K562 (cell line): ENCODE results near the gene SLC10A3. TPM values are rescaled to one million over a fixed set of nuclear protein-coding genes. Genes with fewer than 3 reads are reported as not detected.

ENCODE experiments used
- CBX8 ChIP-seq: fragments of 200-600 bp; sonication (generic); IDR thresholded peaks from 2 replicates; pipeline ENCODE4 v1.6.1; 2012; ENCODE audit warnings: borderline replicate concordance, mixed run types, low read depth, mild to moderate bottlenecking, moderate library complexity, mixed read lengths, low read length, control low read depth, inconsistent platforms; ENCODE audit not compliant: poor library complexity, severe bottlenecking; ENCODE audit errors: extremely low read depth
- HIVEP1 ChIP-seq: fragments of 250-450 bp; sonication (Bioruptor Pico); IDR thresholded peaks from 2 replicates; pipeline ENCODE4 v1.4.0; 2020; ENCODE audit warnings: mild to moderate bottlenecking
- KDM4B ChIP-seq, 2 experiments: fragments of 450-650 bp in 1 of 2; sonication (generic) in 1 of 2; IDR thresholded peaks; 2 replicates each; pipeline ENCODE4 v1.6.1; 2016 to 2017; ENCODE audit warnings: borderline replicate concordance in 2 of 2, antibody characterized with exemption in 1 of 2, low read depth in 1 of 2, mild to moderate bottlenecking in 1 of 2
- MTF1 ChIP-seq: fragments of 250-450 bp; sonication (Bioruptor Pico); IDR thresholded peaks from 2 replicates; pipeline ENCODE4 v1.9.0; 2021; ENCODE audit warnings: moderate library complexity, mild to moderate bottlenecking, inconsistent platforms, borderline replicate concordance
- MYC ChIP-seq, 2 experiments: fragments of 250-450 bp in 1 of 2; sonication (Bioruptor Pico) in 1 of 2; IDR thresholded peaks; 2 replicates each; pipeline versions ENCODE4 v1.5.1 to v1.6.1; 2012 to 2021; ENCODE audit warnings: low read depth in 2 of 2, borderline replicate concordance in 1 of 2, improper control_type of control experiment in 1 of 2, low read length in 1 of 2, mild to moderate bottlenecking in 1 of 2, moderate library complexity in 1 of 2
- PTBP1 ChIP-seq: fragments of 200-400 bp; formaldehyde crosslinking; IDR thresholded peaks from 2 replicates; pipeline ENCODE4 v1.6.1; 2017; ENCODE audit warnings: low read depth, low read length
- RBBP5 ChIP-seq: fragments of 200-600 bp; sonication (generic); IDR thresholded peaks from 2 replicates; pipeline ENCODE4 v1.6.1; 2012; ENCODE audit warnings: borderline replicate concordance, mild to moderate bottlenecking, low read length, control low read depth, inconsistent platforms; ENCODE audit not compliant: insufficient read depth, poor library complexity, severe bottlenecking
- RBM17 ChIP-seq: fragments of 200-400 bp; formaldehyde crosslinking; IDR thresholded peaks from 2 replicates; pipeline ENCODE4 v1.6.1; 2017; ENCODE audit warnings: low read depth, mild to moderate bottlenecking, low read length, borderline replicate concordance
- SAP30 ChIP-seq: fragments of 200-600 bp; sonication (generic); IDR thresholded peaks from 2 replicates; pipeline ENCODE4 v1.6.1; 2012; ENCODE audit warnings: borderline replicate concordance, low read depth, mild to moderate bottlenecking, moderate library complexity, low read length, control low read depth, inconsistent platforms; ENCODE audit not compliant: insufficient read depth, poor library complexity, severe bottlenecking
- ZNF165 ChIP-seq: fragments of 250-450 bp; sonication (Bioruptor Pico); IDR thresholded peaks from 2 replicates; pipeline ENCODE4 v1.4.0; 2020; ENCODE audit warnings: borderline replicate concordance
- ZNF263 ChIP-seq: sonication (generic); formaldehyde crosslinking; IDR thresholded peaks from 2 replicates; pipeline ENCODE4 v1.8.0; 2022; ENCODE audit warnings: mild to moderate bottlenecking, missing genetic modification reagents, borderline replicate concordance
- polyA plus RNA-seq, 8 experiments: library from polyadenylated mRNA; depleted of rRNA in 4 of 8; stranded (reverse) in 5 of 8; unstranded in 3 of 8; fragments of >200 nt; fragmentation: Nextera tagmentation in 2 of 8; fragmentation: Illumina TruSeq in 1 of 8; extraction: Ambion mirVana in 2 of 8; extraction: Trizol in 1 of 8; gene quantifications; 2 replicates each; pipeline versions ENCODE4 v1.2.1 to v1.2.3, GENCODE V29; 2011 to 2014; ENCODE audit warnings: inconsistent platforms in 1 of 8, missing spikeins in 1 of 8
- total RNA-seq, 7 experiments: library from RNA; depleted of rRNA in 6 of 7; stranded (reverse); fragments of >200 nt in 6 of 7; fragmentation: Illumina TruSeq in 2 of 7; extraction: Trizol in 2 of 7; gene quantifications; 2 replicates each; pipeline versions ENCODE4 v1.2.1 to v1.2.3, GENCODE V29; 2011 to 2021; ENCODE audit warnings: low replicate concordance in 1 of 7
- TF ChIP-seq, protein P1 (sequence below), 2 experiments: fragments of 450-650 bp; IDR thresholded peaks; 2 replicates each; pipeline ENCODE4 v1.6.1; 2016
- TF ChIP-seq, protein P2 (sequence below): fragments of 450-650 bp; IDR thresholded peaks from 2 replicates; pipeline ENCODE4 v1.6.1; 2014; ENCODE audit warnings: low read depth, mild to moderate bottlenecking, moderate library complexity, borderline replicate concordance
- TF ChIP-seq, protein P3 (sequence below): sonication (generic); formaldehyde crosslinking; IDR thresholded peaks from 2 replicates; pipeline ENCODE4 v1.8.1; 2023; ENCODE audit warnings: mild to moderate bottlenecking, missing genetic modification reagents
- TF ChIP-seq, protein P4 (sequence below): IDR thresholded peaks from 2 replicates; pipeline ENCODE4 v1.6.1; 2016; ENCODE audit warnings: missing genetic modification characterization, missing compliant biosample characterization

The SLC10A3 gene
- total and polyA plus RNA-seq, 9 of the 15 experiments (the other 6 are each of a cell fraction or from before 2014, with no cell fraction given): 5.2 to 30.6 (median 16.7) TPM

DNA sequence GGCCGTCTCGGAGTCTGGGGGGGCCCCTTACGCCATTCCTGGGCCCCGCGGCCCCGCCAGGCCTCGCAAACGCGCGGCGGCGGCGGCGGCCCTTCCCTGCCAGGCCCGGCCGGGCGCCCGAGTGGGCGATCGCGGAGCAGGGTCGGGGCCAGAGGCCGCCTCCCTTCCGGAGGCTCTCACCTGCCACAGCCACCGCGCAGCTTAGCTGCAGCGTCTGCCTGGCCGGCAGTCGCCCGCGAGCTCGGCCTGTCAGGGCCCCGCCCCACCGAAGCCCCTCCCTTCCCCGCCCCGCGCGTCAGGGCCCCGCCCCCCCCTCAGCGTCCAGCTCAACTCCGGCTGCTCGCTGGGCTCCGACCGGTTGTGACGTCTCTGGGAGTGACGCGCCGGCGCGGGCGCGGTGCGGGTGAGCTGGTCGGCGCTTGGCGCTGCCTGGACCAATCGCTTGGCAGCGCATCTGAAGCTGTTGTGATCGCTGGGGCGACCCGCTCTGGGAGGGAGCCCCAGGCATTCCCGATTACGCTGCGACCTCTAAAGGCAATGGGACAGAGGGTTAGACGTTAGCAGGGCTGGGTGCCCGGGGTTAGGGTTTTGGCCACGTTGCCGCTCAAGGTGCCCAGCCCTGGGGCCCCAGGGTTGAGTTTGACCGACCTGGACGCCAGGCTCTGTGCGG, at the start of gene SLC10A3 (continued):
- TF ChIP-seq, protein P1, sequence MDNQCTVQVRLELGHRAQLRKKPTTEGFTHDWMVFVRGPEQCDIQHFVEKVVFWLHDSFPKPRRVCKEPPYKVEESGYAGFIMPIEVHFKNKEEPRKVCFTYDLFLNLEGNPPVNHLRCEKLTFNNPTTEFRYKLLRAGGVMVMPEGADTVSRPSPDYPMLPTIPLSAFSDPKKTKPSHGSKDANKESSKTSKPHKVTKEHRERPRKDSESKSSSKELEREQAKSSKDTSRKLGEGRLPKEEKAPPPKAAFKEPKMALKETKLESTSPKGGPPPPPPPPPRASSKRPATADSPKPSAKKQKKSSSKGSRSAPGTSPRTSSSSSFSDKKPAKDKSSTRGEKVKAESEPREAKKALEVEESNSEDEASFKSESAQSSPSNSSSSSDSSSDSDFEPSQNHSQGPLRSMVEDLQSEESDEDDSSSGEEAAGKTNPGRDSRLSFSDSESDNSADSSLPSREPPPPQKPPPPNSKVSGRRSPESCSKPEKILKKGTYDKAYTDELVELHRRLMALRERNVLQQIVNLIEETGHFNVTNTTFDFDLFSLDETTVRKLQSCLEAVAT (IDR thresholded peaks at IDR 0.05): no peak
- no peak for TF ChIP-seq MTF1 (CRISPR knock-in tag)
- TF ChIP-seq, protein P2, sequence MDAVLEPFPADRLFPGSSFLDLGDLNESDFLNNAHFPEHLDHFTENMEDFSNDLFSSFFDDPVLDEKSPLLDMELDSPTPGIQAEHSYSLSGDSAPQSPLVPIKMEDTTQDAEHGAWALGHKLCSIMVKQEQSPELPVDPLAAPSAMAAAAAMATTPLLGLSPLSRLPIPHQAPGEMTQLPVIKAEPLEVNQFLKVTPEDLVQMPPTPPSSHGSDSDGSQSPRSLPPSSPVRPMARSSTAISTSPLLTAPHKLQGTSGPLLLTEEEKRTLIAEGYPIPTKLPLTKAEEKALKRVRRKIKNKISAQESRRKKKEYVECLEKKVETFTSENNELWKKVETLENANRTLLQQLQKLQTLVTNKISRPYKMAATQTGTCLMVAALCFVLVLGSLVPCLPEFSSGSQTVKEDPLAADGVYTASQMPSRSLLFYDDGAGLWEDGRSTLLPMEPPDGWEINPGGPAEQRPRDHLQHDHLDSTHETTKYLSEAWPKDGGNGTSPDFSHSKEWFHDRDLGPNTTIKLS: no peak
- TF ChIP-seq CBX8: no peak
- no peak for TF ChIP-seq PTBP1
- TF ChIP-seq MYC (IDR thresholded peaks at IDR 0.05; ENCODE audit: low read depth, low read length): 0 out of 2 replicates have a peak, but pooled peaks have one; percentile 26
- TF ChIP-seq MYC (CRISPR knock-in tag; IDR thresholded peaks at IDR 0.05; ENCODE audit: borderline replicate concordance, low read depth): no peak
- TF ChIP-seq SAP30: no peak
- TF ChIP-seq ZNF165 (CRISPR knock-in tag): no peak
- TF ChIP-seq ZNF263: no peak
- no peak for TF ChIP-seq RBBP5
- TF ChIP-seq, protein P3, sequence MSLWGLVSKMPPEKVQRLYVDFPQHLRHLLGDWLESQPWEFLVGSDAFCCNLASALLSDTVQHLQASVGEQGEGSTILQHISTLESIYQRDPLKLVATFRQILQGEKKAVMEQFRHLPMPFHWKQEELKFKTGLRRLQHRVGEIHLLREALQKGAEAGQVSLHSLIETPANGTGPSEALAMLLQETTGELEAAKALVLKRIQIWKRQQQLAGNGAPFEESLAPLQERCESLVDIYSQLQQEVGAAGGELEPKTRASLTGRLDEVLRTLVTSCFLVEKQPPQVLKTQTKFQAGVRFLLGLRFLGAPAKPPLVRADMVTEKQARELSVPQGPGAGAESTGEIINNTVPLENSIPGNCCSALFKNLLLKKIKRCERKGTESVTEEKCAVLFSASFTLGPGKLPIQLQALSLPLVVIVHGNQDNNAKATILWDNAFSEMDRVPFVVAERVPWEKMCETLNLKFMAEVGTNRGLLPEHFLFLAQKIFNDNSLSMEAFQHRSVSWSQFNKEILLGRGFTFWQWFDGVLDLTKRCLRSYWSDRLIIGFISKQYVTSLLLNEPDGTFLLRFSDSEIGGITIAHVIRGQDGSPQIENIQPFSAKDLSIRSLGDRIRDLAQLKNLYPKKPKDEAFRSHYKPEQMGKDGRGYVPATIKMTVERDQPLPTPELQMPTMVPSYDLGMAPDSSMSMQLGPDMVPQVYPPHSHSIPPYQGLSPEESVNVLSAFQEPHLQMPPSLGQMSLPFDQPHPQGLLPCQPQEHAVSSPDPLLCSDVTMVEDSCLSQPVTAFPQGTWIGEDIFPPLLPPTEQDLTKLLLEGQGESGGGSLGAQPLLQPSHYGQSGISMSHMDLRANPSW (CRISPR knock-in tag): no peak
- TF ChIP-seq, protein P4, sequence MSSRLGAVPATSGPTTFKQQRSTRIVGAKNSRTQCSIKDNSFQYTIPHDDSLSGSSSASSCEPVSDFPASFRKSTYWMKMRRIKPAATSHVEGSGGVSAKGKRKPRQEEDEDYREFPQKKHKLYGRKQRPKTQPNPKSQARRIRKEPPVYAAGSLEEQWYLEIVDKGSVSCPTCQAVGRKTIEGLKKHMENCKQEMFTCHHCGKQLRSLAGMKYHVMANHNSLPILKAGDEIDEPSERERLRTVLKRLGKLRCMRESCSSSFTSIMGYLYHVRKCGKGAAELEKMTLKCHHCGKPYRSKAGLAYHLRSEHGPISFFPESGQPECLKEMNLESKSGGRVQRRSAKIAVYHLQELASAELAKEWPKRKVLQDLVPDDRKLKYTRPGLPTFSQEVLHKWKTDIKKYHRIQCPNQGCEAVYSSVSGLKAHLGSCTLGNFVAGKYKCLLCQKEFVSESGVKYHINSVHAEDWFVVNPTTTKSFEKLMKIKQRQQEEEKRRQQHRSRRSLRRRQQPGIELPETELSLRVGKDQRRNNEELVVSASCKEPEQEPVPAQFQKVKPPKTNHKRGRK (tag): no peak
- TF ChIP-seq RBM17: no peak
- TF ChIP-seq HIVEP1 (CRISPR knock-in tag): no peak
- no peak for TF ChIP-seq KDM4B (IDR thresholded peaks at IDR 0.05; ENCODE audit: borderline replicate concordance in 2 of 2, low read depth in 1 of 2)
